HG02840 (cell line): ENCODE results near the gene CAB39.
A peak's percentile ranks its signal among the peaks of the same experiment; 100 is the strongest.

Experiments
- ATAC-seq: cut with Tn5 transposase; IDR thresholded peaks from one replicate; pipeline ENCODE4 v1.9.1; 2021; ENCODE audit warnings: mild to moderate bottlenecking, moderate library complexity, moderate number of reproducible peaks; ENCODE audit not compliant: unreplicated experiment, low FRiP score

The CAB39 gene

DNA sequence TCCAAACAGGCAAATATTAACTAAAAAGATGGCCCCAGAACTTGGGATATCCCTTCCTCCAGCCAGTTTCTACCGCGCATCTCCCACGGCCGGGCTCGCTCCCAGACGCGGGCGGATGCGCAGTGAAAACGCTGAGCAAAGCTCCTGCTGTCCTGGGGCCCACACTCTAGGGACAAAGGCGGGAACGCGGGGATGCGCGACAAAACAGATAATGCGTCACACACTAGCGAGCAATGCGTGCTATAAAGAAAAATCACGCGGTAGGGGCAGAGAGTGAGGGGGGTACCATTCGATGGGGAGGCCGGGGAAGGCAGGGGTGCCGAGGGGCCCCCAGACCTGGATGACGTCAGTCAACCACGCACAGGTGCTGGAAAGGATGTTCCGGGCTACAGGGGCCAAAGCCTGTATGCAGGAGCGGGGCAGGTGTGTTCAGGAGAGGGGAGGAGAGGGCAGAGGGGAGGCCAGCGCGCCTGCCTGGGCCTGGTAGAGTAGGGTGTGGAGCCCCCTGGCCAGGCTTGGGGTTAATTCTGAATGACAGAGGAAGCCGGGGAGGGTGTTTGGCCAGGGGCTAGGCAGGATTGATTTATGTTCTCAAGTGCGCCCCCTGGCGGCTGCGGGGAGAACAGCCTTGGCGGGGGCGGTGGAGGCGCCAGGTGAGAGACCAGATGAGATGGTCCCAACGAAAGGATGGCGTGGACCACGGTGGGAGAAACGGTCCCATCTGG lies 137.2 kb downstream of the CAB39 start:
- no peak for ATAC-seq

DNA sequence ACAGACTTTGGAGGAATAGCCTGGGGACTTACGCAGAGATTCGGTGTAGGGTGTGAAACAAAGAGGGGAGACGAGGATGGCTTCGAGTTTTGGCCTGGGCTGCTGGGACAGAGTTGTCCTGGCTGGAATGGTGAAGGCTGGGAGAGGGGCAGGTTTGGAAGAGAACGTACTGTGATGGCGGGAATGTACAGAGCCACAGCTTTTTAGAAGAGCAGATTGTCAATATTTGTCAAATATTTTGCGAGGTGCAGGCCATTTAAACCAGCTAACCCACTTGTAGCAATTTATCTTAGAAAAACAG lies 137.7 kb downstream of the CAB39 start:
- no peak for ATAC-seq

DNA sequence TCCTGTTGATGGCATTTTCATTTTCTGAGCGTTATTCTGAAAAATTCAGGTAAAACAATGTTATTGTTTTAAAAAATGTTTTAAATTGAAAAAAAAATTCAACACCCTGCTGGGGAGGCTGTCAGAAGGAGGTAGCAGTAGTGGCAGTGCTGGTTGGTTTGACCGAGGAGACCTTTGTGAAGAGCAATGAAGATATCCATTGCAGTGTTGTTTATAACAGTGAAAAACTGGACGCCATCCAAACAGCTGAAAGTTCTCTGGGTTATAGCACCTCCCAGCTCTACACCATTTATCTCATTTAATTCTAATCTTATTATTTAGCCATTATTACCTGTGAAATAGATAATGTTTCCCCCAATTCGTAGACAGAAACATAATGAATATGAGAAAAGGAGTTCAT lies 139.5 kb downstream of the CAB39 start:
- no peak for ATAC-seq

DNA sequence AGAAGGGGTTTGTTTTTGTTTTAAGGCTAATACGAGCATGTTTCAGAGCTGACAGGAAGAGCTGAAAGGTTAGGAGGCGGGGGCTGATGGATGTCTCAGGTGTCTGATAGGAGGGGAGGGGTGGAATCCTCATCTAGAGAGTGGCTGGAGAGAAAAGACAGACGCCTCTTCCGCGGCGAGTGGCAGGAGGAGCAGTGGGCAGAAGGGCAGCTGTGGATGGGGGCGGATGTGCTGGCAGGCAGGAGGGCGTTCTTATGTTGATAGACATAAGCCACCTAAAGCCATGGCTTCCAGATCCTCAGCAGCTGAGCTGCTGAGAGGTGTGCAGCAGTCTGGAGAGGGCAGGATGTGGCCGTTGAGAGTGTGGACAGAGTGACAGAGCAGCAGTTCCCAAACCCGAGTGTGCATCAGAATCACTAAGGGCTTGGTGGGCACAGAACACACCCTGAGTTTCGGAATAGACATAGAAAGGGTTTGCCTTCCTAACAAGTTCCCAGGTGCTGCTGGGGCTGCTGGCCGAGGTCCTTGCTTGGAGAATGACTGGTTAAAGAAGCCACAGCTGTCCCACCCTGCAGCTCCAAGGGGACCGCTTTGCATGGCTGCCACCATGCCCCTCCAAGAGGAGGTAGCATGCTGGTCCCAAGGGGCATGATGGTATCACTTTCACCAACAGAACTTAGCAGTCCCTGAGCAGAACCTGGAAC lies 149.1 kb downstream of the CAB39 start:
- ATAC-seq, result no peak

DNA sequence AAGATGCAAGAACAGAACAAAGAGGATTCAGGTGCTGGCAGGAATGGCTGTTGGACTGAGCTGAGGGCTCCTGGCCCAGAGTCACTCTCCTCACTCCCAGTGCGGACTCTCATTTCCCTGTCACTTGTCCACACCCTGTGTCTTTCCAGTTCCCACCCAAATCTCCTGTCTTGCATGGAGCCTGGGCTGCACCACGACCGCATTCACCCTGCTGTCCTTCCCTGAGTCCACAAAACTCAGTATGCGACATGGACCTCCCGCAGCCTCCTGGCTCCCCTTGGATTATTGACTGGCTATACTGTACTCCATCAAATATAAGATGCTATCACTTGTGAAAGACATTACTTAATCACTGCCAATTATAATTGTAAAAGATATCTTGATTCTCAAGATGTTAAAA lies 149.7 kb downstream of the CAB39 start:
- no peak for ATAC-seq

DNA sequence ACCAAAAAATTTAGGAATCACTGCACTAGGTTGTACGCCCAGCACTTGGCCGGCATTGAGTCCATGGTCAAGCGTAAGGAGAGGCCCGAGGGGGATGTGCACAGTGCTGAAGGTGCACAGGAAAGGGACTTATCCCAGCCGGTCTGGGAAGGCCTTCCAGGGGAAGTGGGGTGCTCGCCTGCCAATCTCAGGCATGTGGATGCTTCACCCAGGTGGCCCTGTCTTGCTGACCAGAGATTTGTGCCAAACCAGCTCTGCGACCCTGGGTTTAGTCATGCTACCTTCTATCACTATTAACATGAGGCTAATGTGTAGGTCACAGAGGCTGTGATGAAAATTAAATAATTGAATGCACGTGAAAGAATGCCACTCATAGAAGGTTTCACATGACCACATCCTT lies 150.4 kb downstream of the CAB39 start:
- ATAC-seq, result no peak

DNA sequence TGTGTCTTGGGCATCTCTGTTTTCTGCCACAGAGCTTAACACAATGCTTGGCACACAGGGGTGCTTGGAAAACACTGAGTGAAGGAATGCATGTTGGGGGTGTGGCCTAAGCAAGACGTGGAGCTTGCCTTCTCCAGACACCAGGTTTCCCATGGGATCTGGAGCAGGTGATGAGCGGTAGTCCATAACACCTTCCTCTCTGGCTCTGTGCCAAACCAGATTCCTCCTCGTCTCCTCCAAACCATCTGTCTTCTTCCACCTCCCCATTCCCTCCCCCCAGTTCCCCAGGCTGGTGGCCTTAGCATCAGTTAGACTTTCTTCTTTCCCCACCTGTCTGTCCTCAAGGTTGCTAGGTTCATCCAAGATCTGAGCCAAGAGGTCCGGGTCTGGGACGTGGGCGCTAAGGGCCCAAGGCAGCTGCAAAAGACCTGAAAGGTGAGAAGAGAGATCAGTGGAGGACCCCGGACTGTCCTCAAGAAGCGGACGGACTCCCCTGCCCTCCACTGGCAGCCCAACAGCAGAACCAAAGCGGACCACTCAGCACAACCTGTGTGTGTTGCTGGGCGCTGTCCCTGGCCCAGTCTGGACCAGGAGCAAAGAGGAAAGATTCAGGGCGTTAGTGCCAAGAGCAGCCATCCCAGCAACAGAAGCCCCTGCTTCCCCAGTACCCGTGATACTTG lies 150.9 kb downstream of the CAB39 start:
- no peak for ATAC-seq

DNA sequence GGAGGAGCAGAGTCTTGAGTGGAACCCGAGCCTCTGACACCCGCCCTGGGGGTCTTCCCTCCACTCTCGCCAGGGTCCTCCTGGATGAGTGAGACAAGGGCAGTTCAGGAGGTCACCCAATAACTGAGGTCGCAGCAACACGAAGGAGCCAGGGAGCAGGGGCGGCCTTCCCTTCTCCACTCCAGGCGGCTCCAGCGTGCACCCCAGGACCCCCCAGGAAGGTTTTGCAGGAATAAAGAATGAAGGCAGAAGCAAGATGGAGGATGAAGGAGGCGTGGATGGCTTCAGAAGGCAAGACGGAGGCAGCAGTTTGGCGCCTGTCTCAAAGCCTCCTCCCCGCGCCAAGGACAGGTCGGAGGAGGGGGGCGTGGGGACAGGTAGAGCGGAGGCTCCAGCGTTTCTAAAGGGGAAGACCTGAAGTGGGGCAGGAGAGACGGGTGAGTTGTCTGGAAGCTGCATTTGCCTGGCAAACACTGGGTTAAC lies 151.5 kb downstream of the CAB39 start:
- no peak for ATAC-seq

DNA sequence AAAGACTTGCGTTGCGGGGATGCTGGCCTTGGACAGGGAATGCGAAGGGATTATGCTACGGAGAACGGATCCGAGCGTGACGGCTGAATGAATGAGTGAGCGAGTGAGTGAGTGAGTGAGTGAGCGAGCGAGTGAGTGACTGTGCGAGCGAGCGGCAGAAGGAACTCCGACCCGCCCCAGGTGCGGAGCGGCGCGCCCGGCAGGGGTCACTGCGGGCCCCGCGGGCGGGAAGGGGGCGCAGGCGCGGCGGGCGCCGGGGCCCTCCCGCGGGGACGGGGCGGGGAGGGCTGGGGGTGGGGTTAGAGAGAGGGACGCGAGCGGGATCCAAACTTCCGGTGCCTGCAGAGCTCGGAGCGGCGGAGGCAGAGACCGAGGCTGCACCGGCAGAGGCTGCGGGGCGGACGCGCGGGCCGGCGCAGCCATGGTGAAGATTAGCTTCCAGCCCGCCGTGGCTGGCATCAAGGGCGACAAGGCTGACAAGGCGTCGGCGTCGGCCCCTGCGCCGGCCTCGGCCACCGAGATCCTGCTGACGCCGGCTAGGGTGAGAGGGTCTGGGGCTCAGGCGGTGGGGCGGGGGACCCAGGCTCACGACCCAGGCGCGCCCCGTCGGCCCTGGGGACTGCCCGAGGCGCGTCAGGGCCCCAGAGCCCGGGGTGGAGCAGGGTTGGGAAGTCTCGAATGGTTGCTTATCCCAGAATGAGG lies 152.1 kb downstream of the CAB39 start, which contains the start of gene ITM2C:
TSS of gene ITM2C (plus strand) at position 338 of the 702 bp plus-strand sequence. CDS start at position 422, 84 bp downstream.
- peak; percentile 51 for ATAC-seq

DNA sequence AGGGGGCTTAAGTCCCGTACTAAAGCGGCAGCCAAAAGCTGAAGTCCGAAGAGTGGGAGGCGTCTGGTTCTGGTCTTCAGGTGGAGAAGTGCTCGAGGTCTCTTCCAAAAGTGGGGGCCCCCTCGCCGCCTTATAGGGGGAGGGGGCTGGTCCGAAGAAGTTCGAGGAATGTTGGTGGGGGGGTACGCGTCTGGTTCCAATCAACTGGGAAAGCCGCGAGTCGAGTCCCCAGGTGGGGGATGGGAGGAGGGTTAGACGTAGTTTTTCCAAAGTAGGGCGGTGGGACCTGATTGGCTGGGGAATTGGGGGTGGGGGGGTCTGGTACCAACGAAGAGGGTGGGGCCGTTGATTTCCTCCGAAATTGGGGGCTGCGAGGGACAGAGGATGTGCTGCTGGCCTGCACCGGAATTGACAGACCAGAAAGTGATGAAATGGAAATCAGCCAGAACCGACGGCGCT lies 152.7 kb downstream of the CAB39 start:
- no peak for ATAC-seq

DNA sequence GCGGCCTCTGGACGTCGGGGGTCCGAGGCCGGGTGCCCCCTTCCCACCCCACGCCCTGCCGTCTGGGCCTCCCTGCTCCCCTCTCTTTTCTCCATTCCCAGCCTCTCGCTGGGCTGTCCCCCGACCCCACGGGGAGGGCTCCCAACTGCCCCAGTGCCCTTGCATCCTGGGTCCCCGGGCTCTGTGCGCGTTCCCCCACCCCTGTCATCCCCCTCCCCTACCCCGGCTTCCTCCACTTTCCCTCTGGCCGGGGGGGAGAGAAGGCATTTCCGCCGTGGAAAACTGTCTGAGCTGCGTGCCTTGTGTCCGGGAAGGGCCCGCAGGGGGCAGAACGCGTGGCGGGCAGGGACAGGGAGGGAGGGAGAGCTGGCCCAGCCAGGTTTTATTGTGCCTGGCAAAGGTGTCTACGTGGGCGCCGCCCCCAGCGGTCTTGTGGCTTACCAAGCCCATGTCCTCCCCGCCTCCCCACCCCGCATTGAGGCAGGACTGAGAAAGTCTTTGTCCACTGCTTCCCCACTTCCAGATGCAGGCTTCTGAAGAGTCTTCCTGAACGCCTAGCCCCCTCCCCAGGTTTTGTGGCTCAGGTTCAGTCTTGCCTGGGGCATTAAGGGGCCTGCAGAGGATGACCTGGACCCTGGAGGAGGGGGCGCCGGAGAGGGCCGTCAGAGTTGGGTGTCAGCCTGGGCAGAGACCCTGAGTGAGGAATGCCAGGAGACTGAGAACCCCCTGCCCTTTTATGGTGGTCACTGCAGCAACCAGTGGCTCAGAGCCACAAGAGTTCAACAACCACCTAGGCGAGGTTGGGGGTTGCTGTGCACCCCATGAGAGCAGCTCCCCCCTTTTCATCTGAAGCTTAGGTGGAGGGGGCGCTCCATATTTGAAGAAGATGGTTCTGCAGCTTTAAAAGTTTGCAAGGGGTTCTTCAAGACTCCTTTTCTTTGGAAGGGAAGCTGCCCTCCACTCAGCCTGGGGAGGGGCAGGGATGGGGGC lies 153.4 kb downstream of the CAB39 start:
- ATAC-seq, result no peak

DNA sequence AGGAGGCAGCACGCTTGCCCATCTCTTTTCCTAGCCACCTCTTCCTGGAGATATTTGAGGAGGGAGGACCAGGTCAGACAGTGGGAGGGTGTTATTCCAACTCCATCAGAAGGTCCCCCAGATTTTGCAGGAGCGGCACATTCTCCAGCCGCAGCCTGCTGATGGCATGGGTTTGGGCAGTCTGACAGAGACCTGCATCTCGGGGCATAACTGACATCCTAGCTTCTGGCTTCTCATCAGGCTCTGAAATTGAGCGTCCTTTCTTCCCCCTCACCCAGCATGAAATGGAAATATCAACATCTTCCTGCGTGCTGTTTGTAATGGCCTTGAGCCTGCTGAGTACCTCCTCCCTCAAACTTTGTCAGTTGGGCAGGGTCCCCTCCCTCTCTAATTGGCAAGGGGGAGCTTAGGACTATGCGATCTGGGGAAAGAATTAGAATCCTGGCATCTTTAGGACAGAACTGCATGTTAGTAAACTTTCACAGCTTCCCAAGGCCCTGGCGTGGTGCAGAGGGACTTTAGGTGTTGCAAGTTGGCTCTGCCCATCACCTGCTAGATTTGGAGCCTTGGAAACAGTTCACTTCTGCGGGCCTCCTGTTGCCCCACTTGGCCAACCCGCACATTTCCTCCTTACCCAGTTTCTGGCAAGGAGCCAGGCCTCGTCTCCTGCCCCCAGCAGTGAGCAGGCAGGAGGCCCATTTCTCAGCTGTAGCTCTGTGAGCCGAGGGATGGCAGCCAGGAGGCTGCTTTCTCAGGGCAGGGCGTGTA lies 154.3 kb downstream of the CAB39 start:
- ATAC-seq, result no peak

DNA sequence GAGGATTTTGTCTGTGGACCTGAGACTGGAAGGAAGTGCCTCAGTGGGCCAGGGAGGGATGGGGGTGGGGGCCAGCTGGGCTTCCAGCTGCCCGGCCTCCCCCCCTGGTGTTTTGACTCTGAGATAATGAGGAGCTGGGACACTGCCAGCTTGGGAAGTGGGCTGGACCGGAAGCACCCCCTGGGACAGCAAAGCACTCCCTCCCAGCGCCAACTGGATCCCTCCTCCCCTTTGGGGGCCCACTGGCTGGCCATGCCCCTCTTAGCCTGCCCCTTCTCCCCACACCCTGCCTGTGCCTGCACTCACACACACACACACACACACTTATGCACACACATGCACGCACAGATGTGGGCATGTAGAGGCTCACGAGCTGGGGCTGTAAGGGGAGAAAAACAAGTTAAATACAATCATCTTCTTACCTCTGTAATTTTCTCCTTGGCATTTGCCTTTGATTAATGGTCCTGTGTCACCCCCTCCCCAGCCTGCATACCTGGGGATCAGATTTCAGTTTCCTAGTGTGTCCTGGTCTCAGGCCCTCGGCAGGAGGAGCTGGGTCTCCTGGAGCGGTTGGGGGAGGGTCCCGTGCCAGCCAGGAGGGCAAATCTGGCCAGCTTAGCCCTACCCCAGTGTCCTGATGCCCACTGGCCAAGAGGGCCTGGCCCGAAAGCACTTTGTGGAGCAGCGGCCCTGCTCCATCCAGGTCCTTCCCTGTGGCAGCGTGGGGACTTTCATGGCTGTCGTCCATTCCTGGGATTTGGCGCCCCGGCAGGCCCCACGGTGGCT lies 155.7 kb downstream of the CAB39 start:
- no peak for ATAC-seq

DNA sequence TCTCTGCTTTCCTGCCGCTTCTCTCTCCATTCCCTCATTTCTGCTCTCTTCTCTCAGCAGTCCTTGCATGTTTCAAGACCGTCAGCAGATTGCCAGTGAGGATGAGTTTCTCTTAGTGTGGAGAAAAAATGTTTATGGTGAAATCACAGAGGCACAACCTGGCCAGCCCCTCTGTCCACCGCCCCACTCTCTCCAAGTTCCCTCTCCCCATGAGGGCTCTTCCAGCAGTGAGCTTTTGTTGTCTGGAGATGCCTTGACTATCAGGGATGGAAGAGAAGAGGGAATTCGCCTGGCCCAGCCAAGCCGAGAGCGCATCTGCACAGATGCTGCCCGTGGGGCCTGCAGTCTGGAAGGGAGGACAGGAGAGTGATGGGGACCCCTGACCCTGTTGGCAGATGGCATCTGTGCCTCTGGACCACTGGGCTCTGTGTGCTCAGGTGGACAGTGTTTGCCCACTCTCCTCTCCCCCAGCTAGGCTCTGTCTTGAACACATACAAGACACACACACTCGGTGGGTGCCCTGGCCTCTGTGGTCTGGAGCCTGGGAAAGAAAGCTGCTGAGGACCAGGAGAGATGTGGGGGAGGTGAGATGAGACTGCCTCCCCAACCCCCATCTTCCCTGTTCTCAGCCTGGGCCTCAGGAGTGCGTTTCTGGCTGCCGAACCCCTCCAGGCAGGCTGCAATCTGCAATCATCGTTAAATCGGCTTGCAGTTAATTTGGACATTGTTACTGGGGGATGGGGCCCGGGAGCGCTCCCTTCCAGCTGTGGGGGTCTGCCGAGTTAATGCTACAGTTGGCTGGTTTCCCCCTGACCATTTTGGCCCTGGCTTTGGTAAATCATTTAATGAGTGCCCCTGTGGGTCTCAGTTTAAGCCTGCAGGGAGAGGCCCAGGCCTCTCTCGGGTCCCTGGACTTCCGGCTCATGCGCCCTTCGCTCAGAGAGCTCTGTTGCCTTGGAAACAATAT lies 156.6 kb downstream of the CAB39 start:
- no peak for ATAC-seq

DNA sequence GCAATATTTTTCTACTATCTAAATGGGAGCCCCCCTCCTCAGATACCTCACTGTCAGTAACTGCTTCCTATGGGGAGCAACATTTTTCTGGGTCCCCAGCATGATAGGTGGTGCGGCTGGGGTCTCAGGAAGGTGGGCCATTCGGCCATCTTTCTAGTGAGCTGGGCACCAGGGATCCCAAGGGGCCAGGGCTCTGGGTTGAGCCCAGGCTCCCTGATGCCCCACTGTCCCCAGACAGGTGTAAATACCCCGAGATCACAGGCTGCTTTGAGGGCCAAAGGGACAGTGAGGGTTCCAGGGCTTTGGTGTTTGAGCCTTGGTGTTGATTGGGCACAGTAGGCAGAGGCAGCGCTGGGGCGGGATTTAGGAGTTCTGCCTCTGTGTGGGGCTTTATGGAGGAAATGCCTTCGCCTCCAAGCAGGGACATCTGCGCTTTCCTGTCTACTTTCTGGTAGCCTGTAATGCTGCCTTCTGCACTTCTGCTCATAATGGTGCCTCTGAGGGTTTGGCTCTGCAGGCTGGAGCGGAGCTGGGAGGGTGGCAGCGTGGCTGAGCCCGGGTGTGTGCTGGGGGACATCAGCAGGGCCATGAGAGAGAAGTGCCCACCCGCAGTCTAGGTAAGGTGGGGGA lies 157.4 kb downstream of the CAB39 start:
- no peak for ATAC-seq
